OCI-LY7 (cell line): Measurements from ENCODE around the gene ZNF224. TPM values are rescaled to one million over a fixed set of nuclear protein-coding genes. Genes with fewer than 3 reads are reported as not detected.

Experiments used
- Bru-seq: library from RNA; stranded (reverse); fragments of 400-500 nt; gene quantifications from one replicate; lab custom pipeline; 2021; lab: Mats Ljungman, UMichigan
- BruChase-seq, 2 experiments: library from RNA; stranded (reverse); fragments of 400-500 nt; gene quantifications; one replicate each; lab custom pipeline; 2021; lab: Mats Ljungman, UMichigan
- BruUV-seq: library from RNA; stranded (reverse); fragments of 400-500 nt; replicated peaks from 2 replicates; lab custom pipeline; 2021; lab: Mats Ljungman, UMichigan
- CTCF ChIA-PET: fragments of 300-600 bp; sonication (Branson Sonifier 250); formaldehyde crosslinking; loops from one replicate; lab custom pipeline; 2022; ENCODE audit warnings: antibody characterized with exemption; ENCODE audit not compliant: unreplicated experiment; lab: Charles Lee
- POLR2A ChIA-PET: fragments of 300-600 bp; sonication (Branson Sonifier 250); formaldehyde crosslinking; loops from one replicate; lab custom pipeline; 2022; ENCODE audit warnings: antibody characterized with exemption; lab: Charles Lee
- DNase-seq: peaks from one replicate; pipeline ENCODE4 v3.0.0-alpha.2; 2015; ENCODE audit warnings: low spot score
- H2AFZ ChIP-seq: fragments of 200-600 bp; sonication (generic), shearing (Covaris generic); 2 replicates; pipeline ENCODE4 v1.6.1; 2014; ENCODE audit warnings: mild to moderate bottlenecking, antibody characterized with exemption, low read length, moderate library complexity
- H3K27ac ChIP-seq: fragments of 200-600 bp; sonication (generic); 2 replicates; pipeline ENCODE4 v1.5.1; 2014; ENCODE audit warnings: mixed run types, low read depth, mild to moderate bottlenecking, moderate library complexity, low read length, inconsistent platforms; ENCODE audit not compliant: poor library complexity, severe bottlenecking
- H3K36me3 ChIP-seq: fragments of 200-600 bp; sonication (generic); 2 replicates; pipeline ENCODE4 v1.6.1; 2014; ENCODE audit warnings: mild to moderate bottlenecking, antibody characterized with exemption, low read length, moderate library complexity, mixed read lengths; ENCODE audit not compliant: insufficient read depth
- H3K4me1 ChIP-seq: fragments of 200-600 bp; sonication (generic); 2 replicates; pipeline ENCODE4 v1.5.1; 2014; ENCODE audit warnings: mild to moderate bottlenecking, low read length; ENCODE audit not compliant: insufficient read depth, poor library complexity, severe bottlenecking
- H3K4me2 ChIP-seq: fragments of 200-600 bp; sonication (generic); 2 replicates; pipeline ENCODE4 v1.6.1; 2014; ENCODE audit warnings: mild to moderate bottlenecking, low read length
- H3K4me3 ChIP-seq: fragments of 200-600 bp; sonication (generic); 2 replicates; pipeline ENCODE4 v1.5.1; 2014; ENCODE audit warnings: mild to moderate bottlenecking, low read depth, low read length; ENCODE audit not compliant: poor library complexity, severe bottlenecking
- H3K79me2 ChIP-seq: fragments of 200-600 bp; sonication (generic); 2 replicates; pipeline ENCODE4 v1.6.1; 2016; ENCODE audit warnings: low read depth, mild to moderate bottlenecking, low read length, moderate library complexity, mixed read lengths; ENCODE audit not compliant: insufficient read depth
- H3K9me2 ChIP-seq: fragments of 200-600 bp; sonication (generic); 2 replicates; pipeline ENCODE4 v1.6.1; 2016; ENCODE audit warnings: mild to moderate bottlenecking, low read length, mixed read lengths; ENCODE audit not compliant: insufficient read depth
- H3K9me3 ChIP-seq: fragments of 200-600 bp; sonication (generic); 2 replicates; pipeline ENCODE4 v1.6.1; 2014; ENCODE audit warnings: mild to moderate bottlenecking, mixed run types, low read length, mixed read lengths
- H4K20me1 ChIP-seq: fragments of 200-600 bp; sonication (generic); 2 replicates; pipeline ENCODE4 v1.6.1; 2014; ENCODE audit warnings: mild to moderate bottlenecking, antibody characterized with exemption, low read length, moderate library complexity, mixed read lengths; ENCODE audit not compliant: insufficient read depth
- EZH2phosphoT487 ChIP-seq: fragments of 200-600 bp; sonication (generic); IDR thresholded peaks from 2 replicates; pipeline ENCODE4 v1.6.1; 2018; ENCODE audit warnings: low read depth, borderline replicate concordance, mild to moderate bottlenecking, mixed run types, antibody characterized with exemption, low read length, moderate library complexity, mixed read lengths
- intact Hi-C: fragments of 100-400 bp; cut with micrococcal nuclease; formaldehyde crosslinking; loops from one replicate; pipeline ENCODE4 v1.10.0; 2022; ENCODE audit not compliant: unreplicated experiment
- long read RNA-seq: library from polyadenylated mRNA; stranded (forward); transcript quantifications from one replicate; pipeline ENCODE4 v2.0.0, GENCODE V29; 2022
- total RNA-seq, 2 experiments: library from RNA; depleted of rRNA in 1 of 2; stranded (reverse); fragments of >200 nt in 1 of 2; shearing (Covaris generic) in 1 of 2; gene quantifications; 2 replicates each; pipeline ENCODE4 v1.2.3, GENCODE V29; 2014 to 2022
- TF ChIP-seq, protein P1 (sequence below): fragments of 200-600 bp; sonication (generic); conservative IDR thresholded peaks from 2 replicates; pipeline ENCODE4 v1.5.1; 2014; ENCODE audit warnings: mild to moderate bottlenecking, antibody characterized with exemption, low read length, moderate library complexity, mixed read lengths

The ZNF224 gene
- 17.5 and 20.4 TPM in 2 replicates for total RNA-seq (2014; rRNA removed; shearing (Covaris generic))
- total RNA-seq (2022), result 20.2 and 21.5 TPM in 2 replicates
- percentile 72 among the genes with signal in this experiment for Bru-seq, nascent RNA
- BruChase-seq, experiment 1, labeled RNA remaining after a 6-hour chase, result percentile 61 among the genes with signal in this experiment
- BruChase-seq, experiment 2, labeled RNA remaining after a 2-hour chase, result percentile 79 among the genes with signal in this experiment
- long read RNA-seq, partial matches to known transcripts, result 14 of 27 reads
- long read RNA-seq, other reads (novel, unspliced or antisense), result 7 of 27 reads

DNA sequence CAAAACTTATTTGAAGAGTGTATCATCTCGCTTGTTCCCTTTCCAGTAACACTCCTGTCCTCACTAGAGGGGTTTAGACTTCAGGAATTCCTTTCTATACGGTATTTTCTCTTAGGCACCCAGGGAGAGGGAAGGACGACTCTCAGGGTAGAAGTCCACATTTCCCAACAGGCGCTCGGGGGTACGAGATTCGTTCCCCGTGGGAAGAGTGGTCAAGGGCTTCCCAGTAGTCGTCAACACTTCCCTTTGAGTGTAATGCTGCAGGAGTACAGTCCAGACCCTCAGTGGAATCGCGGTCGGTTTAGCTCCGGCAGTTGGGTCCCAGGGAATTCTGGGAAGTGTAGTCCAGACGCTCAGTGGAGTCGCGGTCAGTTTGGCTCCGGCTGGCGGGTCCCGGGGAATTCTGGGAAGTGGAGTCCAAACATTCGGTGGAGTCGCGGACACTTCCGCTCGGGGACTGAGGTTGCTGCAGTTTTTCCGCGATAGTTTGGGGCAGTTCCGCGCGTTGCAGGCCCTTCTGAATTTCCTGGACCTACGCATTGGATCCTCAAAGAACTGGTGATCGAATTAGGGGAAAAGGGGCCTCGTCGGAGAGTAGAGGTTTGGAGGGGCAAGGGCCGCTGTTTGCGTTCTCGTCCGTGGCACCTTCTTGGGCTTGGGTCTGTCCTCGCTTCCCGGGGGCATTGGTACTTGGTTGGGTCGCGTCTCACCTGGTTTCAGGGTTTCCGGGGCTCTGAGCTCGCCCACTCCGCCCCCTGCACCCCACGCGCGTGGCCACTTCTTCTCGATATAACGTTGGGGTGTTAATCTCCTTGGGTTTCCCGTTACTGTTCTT lies at the start of gene ZNF224:
TSS of gene ZNF224 (plus strand) at position 431 of the 835 bp plus-strand sequence. CDS start 3,513 bp downstream, outside the sequence.
- POLR2A ChIA-PET, result interaction anchor here (0.6 to 1.1 kb wide), 2 partner anchors 211 to 426 kb away, joined by 3 read pairs; partner anchors contain the start of gene ZNF235
- intact Hi-C loops, result loop anchor here (1.0 to 10.0 kb wide), 3 partner anchors 19 to 121 kb away; partner anchors contain the start of genes ZNF225, ZNF227 and ZNF230
- Histone ChIP-seq H3K27ac (peak within 1 kb of the TSS; percentile 19), H3K9me2 (no peaks in the 10 kb centered on the region), H3K9me3 (no peaks in the 10 kb centered on the region), H4K20me1 (no peaks in the 10 kb centered on the region), H3K4me2 (peak within 1 kb of the TSS; percentile 88), H3K4me1 (peaks cover 11% of the 10 kb centered on the region), H3K4me3 (peak within 1 kb of the TSS; percentile 92), H3K79me2 (peaks cover 9% of the 10 kb centered on the region; the same call in 1 of the 2 replicates), H3K36me3 (peaks cover 29% of the 10 kb centered on the region), H2AFZ (peak within 1 kb of the TSS; percentile 100)
- TF ChIP-seq, protein P1, sequence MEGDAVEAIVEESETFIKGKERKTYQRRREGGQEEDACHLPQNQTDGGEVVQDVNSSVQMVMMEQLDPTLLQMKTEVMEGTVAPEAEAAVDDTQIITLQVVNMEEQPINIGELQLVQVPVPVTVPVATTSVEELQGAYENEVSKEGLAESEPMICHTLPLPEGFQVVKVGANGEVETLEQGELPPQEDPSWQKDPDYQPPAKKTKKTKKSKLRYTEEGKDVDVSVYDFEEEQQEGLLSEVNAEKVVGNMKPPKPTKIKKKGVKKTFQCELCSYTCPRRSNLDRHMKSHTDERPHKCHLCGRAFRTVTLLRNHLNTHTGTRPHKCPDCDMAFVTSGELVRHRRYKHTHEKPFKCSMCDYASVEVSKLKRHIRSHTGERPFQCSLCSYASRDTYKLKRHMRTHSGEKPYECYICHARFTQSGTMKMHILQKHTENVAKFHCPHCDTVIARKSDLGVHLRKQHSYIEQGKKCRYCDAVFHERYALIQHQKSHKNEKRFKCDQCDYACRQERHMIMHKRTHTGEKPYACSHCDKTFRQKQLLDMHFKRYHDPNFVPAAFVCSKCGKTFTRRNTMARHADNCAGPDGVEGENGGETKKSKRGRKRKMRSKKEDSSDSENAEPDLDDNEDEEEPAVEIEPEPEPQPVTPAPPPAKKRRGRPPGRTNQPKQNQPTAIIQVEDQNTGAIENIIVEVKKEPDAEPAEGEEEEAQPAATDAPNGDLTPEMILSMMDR, result no peak
- TF ChIP-seq EZH2phosphoT487, result no peak
- no TSS peak for BruUV-seq
- peak; percentile 92 for DNase-seq
- CTCF ChIA-PET, result no interaction called here

DNA sequence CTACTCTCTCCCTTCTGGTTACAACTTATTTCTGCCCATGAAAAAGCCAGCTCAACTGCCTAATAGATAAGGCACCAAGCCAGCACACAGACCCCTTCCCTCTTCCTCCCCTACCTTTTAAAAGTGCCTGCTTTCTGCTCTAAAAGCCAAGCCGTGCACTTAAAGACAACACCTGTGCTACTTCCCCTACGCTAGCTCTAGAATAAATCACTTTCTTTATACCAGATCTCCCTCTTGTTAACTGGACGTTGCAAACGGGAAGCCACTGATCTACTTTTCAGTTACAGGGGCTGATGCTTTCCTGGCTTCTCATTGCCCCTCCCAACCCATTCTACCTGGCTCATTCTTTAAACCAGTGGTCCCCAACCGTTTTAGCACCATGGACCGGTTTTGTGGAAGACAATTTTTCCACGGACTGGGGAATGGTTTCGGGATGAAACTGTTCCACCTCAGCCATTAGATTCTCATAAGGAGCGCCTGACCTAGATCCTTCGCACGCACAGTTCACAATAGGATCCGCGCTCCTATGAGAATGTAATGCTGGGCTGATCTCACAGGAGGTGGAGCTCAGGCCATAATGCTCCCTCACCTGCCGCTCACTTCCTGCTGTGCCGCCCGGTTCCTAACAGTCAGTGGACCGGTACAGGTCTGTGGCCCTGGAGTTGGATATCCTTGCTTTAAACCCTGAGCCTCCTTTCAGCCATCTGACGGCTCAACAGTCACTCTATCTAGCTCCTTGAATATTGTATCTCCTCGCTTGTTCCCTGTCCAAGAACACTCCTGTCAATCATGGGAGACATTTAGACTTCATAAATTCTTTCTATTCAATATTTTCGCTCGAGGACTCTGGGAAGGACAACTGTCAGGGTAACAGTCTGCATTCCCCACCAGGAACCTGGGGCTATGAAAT lies 43.2 kb upstream of the ZNF224 start:
- H3K27ac ChIP-seq, result no peak overlapping the region
- no peak for DNase-seq
- H3K4me2 ChIP-seq, result no peak overlapping the region
- intact Hi-C loops, result no loop called here
- H3K9me3 ChIP-seq, result no peaks in the 10 kb centered on the region
- CTCF ChIA-PET, result no interaction called here
- no peaks in the 10 kb centered on the region for H3K4me1 ChIP-seq
- POLR2A ChIA-PET, result no interaction called here
- BruUV-seq, result no TSS peak
- TF ChIP-seq EZH2phosphoT487, result no peak
- TF ChIP-seq, protein P1, result no peak
- no peak overlapping the region for H3K4me3 ChIP-seq
- H3K9me2 ChIP-seq, result no peaks in the 10 kb centered on the region
- H4K20me1 ChIP-seq, result no peaks in the 10 kb centered on the region
- no peaks in the 10 kb centered on the region for H3K79me2 ChIP-seq
- no peak overlapping the region for H2AFZ ChIP-seq
- no peaks in the 10 kb centered on the region for H3K36me3 ChIP-seq
